IMR-90 (cell line): ENCODE measurements around the gene SCN8A. TPM values are rescaled to one million over a fixed set of nuclear protein-coding genes. Genes with fewer than 3 reads are reported as not detected.

Source experiments
- ATAC-seq: fragments of 200-7000 bp; cut with Tn5 transposase; 2 replicates; pipeline ENCODE4 v1.9.1; 2020; ENCODE audit warnings: low read depth, mild to moderate bottlenecking, moderate library complexity
- BruUV-seq: library from RNA; stranded (reverse); fragments of 400-500 nt; replicated peaks from 2 replicates; lab custom pipeline; 2021; lab: Mats Ljungman, UMichigan
- CTCF ChIA-PET: fragments of 300-600 bp; formaldehyde crosslinking; extraction: SDS; loops from one replicate; lab custom pipeline; 2021; ENCODE audit warnings: antibody characterized with exemption; lab: Yijun Ruan, JAX
- POLR2A ChIA-PET: fragments of 300-600 bp; sonication (Branson Sonifier 250); formaldehyde crosslinking; loops from one replicate; lab custom pipeline; 2022; ENCODE audit warnings: antibody characterized with exemption; ENCODE audit not compliant: unreplicated experiment; lab: Charles Lee
- DNase-seq: peaks from one replicate; pipeline ENCODE4 v3.0.0; 2013
- H2AFZ ChIP-seq: replicated peaks from 2 replicates; pipeline ENCODE3; 2013; ENCODE audit warnings: low read length, mild to moderate bottlenecking; ENCODE audit not compliant: poor library complexity
- H2AK5ac ChIP-seq: 2 replicates; pipeline ENCODE4 v1.6.1; 2013; ENCODE audit warnings: low read depth, low read length, inconsistent platforms
- H2AK9ac ChIP-seq: replicated peaks from 2 replicates; pipeline ENCODE3; 2013; ENCODE audit warnings: mild to moderate bottlenecking, low read depth, low read length, moderate library complexity; ENCODE audit not compliant: poor library complexity
- H2BK120ac ChIP-seq: 2 replicates; pipeline ENCODE4 v1.6.1; 2013; ENCODE audit warnings: low read depth, low read length, inconsistent platforms
- H2BK15ac ChIP-seq: 3 replicates; pipeline ENCODE4 v1.6.1; 2013; ENCODE audit warnings: low read depth, low read length, inconsistent platforms
- H2BK20ac ChIP-seq: 2 replicates; pipeline ENCODE4 v1.6.1; 2013; ENCODE audit warnings: low read depth, mild to moderate bottlenecking, inconsistent platforms, low read length, moderate library complexity
- H2BK5ac ChIP-seq: 2 replicates; pipeline ENCODE4 v1.6.1; 2013; ENCODE audit warnings: mild to moderate bottlenecking, low read depth, low read length, inconsistent platforms; ENCODE audit not compliant: poor library complexity, severe bottlenecking
- H3K14ac ChIP-seq: replicated peaks from 2 replicates; pipeline ENCODE4 v1.6.1; 2013; ENCODE audit warnings: low read depth, low read length, inconsistent platforms
- H3K18ac ChIP-seq: 2 replicates; pipeline ENCODE4 v1.6.1; 2013; ENCODE audit warnings: low read depth, low read length, control low read depth
- H3K23ac ChIP-seq: 2 replicates; pipeline ENCODE4 v1.6.1; 2013; ENCODE audit warnings: low read depth, low read length, inconsistent platforms
- H3K27ac ChIP-seq: 2 replicates; pipeline ENCODE4 v1.5.1; 2013; ENCODE audit warnings: mild to moderate bottlenecking, control low read depth, low read length; ENCODE audit not compliant: insufficient read depth
- H3K27me3 ChIP-seq: 2 replicates; pipeline ENCODE4 v1.6.1; 2013; ENCODE audit warnings: low read length; ENCODE audit not compliant: control insufficient read depth, insufficient read depth
- H3K36me3 ChIP-seq: 2 replicates; pipeline ENCODE4 v1.6.1; 2013; ENCODE audit warnings: low read length, mixed read lengths; ENCODE audit not compliant: control insufficient read depth, insufficient read depth
- H3K4ac ChIP-seq: 2 replicates; pipeline ENCODE4 v1.6.1; 2013; ENCODE audit warnings: low read depth, low read length, inconsistent platforms
- H3K4me1 ChIP-seq: 2 replicates; pipeline ENCODE4 v1.6.1; 2013; ENCODE audit warnings: low read length, mixed read lengths; ENCODE audit not compliant: control insufficient read depth, insufficient read depth
- H3K4me2 ChIP-seq: 2 replicates; pipeline ENCODE4 v1.6.1; 2013; ENCODE audit warnings: low read depth, mild to moderate bottlenecking, control low read depth, low read length, moderate library complexity
- H3K4me3 ChIP-seq: 2 replicates; pipeline ENCODE4 v1.5.1; 2013; ENCODE audit warnings: low read depth, mild to moderate bottlenecking, control low read depth, low read length, moderate library complexity; ENCODE audit not compliant: insufficient read depth
- H3K56ac ChIP-seq: 2 replicates; pipeline ENCODE4 v1.6.1; 2013; ENCODE audit warnings: low read length, inconsistent platforms; ENCODE audit not compliant: insufficient read depth; ENCODE audit errors: extremely low read depth
- H3K79me1 ChIP-seq, 2 experiments: 2 replicates each; pipeline ENCODE4 v1.6.1; 2013; ENCODE audit warnings: low read length in 2 of 2, inconsistent platforms in 1 of 2, low read depth in 1 of 2
- H3K9ac ChIP-seq: 2 replicates; pipeline ENCODE4 v1.6.1; 2013; ENCODE audit warnings: low read depth, low read length, control low read depth
- H3K9me1 ChIP-seq: 2 replicates; pipeline ENCODE4 v1.6.1; 2013; ENCODE audit warnings: low read length, inconsistent platforms; ENCODE audit not compliant: insufficient read depth
- H3K9me3 ChIP-seq: 2 replicates; pipeline ENCODE4 v1.6.1; 2013; ENCODE audit warnings: low read length; ENCODE audit not compliant: control insufficient read depth, insufficient read depth
- H4K20me1 ChIP-seq: 2 replicates; pipeline ENCODE4 v1.6.1; 2013; ENCODE audit warnings: low read length, inconsistent platforms; ENCODE audit not compliant: insufficient read depth
- H4K5ac ChIP-seq: 2 replicates; pipeline ENCODE4 v1.6.1; 2013; ENCODE audit warnings: mild to moderate bottlenecking, low read depth, low read length, control low read depth
- H4K8ac ChIP-seq, 2 experiments: 2 replicates each; pipeline ENCODE4 v1.6.1; 2013; ENCODE audit warnings: low read depth in 2 of 2, low read length in 2 of 2, control low read depth in 1 of 2, inconsistent platforms in 1 of 2
- H4K91ac ChIP-seq: 2 replicates; pipeline ENCODE4 v1.6.1; 2013; ENCODE audit warnings: low read depth, low read length, inconsistent platforms; ENCODE audit not compliant: insufficient read depth
- BHLHE40 ChIP-seq: fragments of 150-350 bp; IDR thresholded peaks from 2 replicates; pipeline ENCODE4 v1.6.1; 2016; ENCODE audit warnings: mild to moderate bottlenecking, low read depth, low read length
- MAFK ChIP-seq: IDR thresholded peaks from 2 replicates; pipeline ENCODE4 v1.6.1; 2012; ENCODE audit warnings: low read depth, low read length, improper control_type of control experiment
- MXI1 ChIP-seq: IDR thresholded peaks from 2 replicates; pipeline ENCODE4 v1.6.1; 2012; ENCODE audit warnings: low read depth, mild to moderate bottlenecking, low read length, moderate library complexity, borderline replicate concordance
- NFE2L2 ChIP-seq: fragments of 150-350 bp; IDR thresholded peaks from 2 replicates; pipeline ENCODE4 v1.6.1; 2016; ENCODE audit warnings: low read depth, mild to moderate bottlenecking, low read length
- POLR2A ChIP-seq: IDR thresholded peaks from 2 replicates; pipeline ENCODE4 v1.6.1; 2012; ENCODE audit warnings: mild to moderate bottlenecking, low read depth, low read length
- RAD21 ChIP-seq: IDR thresholded peaks from 2 replicates; pipeline ENCODE4 v1.6.1; 2012; ENCODE audit warnings: low read length, improper control_type of control experiment
- RCOR1 ChIP-seq: IDR thresholded peaks from 2 replicates; pipeline ENCODE4 v1.6.1; 2012; ENCODE audit warnings: mild to moderate bottlenecking, low read length, improper control_type of control experiment; ENCODE audit not compliant: insufficient replicate concordance
- WGBS, 2 experiments: methylation state at CpG; one replicate each; pipeline versions ENCODE4 v1.1.5 to v1.1.7; 2013; ENCODE audit warnings: missing lambda C conversion rate in 2 of 2; ENCODE audit not compliant: insufficient read length in 1 of 2; ENCODE audit errors: extremely low coverage in 2 of 2; 5-methylcytosine and 5-hydroxymethylcytosine counted together
- dilution Hi-C: fragments of 300-500 bp; cut with HindIII; formaldehyde crosslinking; loops from one replicate; pipeline ENCODE4 v1.14.3; 2018; ENCODE audit warnings: low sequenced_read_pairs; ENCODE audit not compliant: unreplicated experiment
- in situ Hi-C: fragments of 300-500 bp; cut with MboI; formaldehyde crosslinking; loops from 3 replicates; pipeline ENCODE4 v1.14.3; 2019; ENCODE audit warnings: low sequenced_read_pairs, inconsistent platforms, mixed read lengths
- intact Hi-C: fragments of 100-400 bp; cut with micrococcal nuclease; formaldehyde crosslinking; loops from 2 replicates; pipeline ENCODE4 v1.10.0; 2022
- polyA plus RNA-seq, 3 experiments: library from polyadenylated mRNA; depleted of rRNA; stranded (reverse); fragments of >200 nt; gene quantifications; 2 replicates each; pipeline ENCODE4 v1.2.3, GENCODE V29; 2012; ENCODE audit warnings: low replicate concordance in 1 of 3
- total RNA-seq: library from RNA; depleted of rRNA; stranded (reverse); fragments of >200 nt; gene quantifications from 2 replicates; pipeline ENCODE4 v1.2.3, GENCODE V29; 2012

The SCN8A gene
- total and polyA plus RNA-seq, 2 of the 4 experiments (the other 2 are of a cell fraction): 6.9 to 19.7 TPM

- POLR2A ChIA-PET: no interaction called here
- no peak overlapping the region for H4K5ac ChIP-seq
- CTCF ChIA-PET: no interaction called here
These were observed 221.8 kb downstream of the SCN8A start for GRCh38 chr12:51812871-51813270.

More at GRCh38 chr12:51812871-51813270, 221.8 kb downstream of the SCN8A start:
- no peak overlapping the region for H3K4me3 ChIP-seq
- no peak overlapping the region for H3K18ac ChIP-seq
- H2AK9ac ChIP-seq: peak overlapping the region; percentile 14
- no peak overlapping the region for H3K56ac ChIP-seq
- H2BK120ac ChIP-seq: no peak overlapping the region
- H2AK5ac ChIP-seq: no peak overlapping the region
- H3K27ac ChIP-seq: no peak overlapping the region
- H3K14ac ChIP-seq: no peak overlapping the region
- H2BK20ac ChIP-seq: no peak overlapping the region
- no peaks in the 10 kb centered on the region; the same call in 1 of the 2 replicates for H4K20me1 ChIP-seq
- DNase-seq (no peak), ATAC-seq (no peak)
- intact Hi-C loops (loop anchor here (5.0 kb wide), 1 partner anchor 221 kb away; the partner anchor contains the start of gene SCN8A), in situ Hi-C loops (no loop called here), dilution Hi-C loops (no loop called here)
- no peaks in the 10 kb centered on the region; the same call in 1 of the 2 replicates for H3K9me1 ChIP-seq
- H3K23ac ChIP-seq: no peak overlapping the region
- H3K4ac ChIP-seq: no peak overlapping the region
- H3K4me1 ChIP-seq: 0 out of 2 replicates have a peak, but pooled peaks cover 1% of the 10 kb centered on the region
- H2BK5ac ChIP-seq: no peak overlapping the region
- no peak overlapping the region for H4K91ac ChIP-seq
- no peaks in the 10 kb centered on the region for H3K9me3 ChIP-seq
- no TSS peak for BruUV-seq
- 63% methylated on average over 7 of the region's 13 CpGs; no CpG with 5 or more reads in 1 of the 2 experiments for WGBS, 2 experiments
- H3K9ac ChIP-seq: no peak overlapping the region
- H3K27me3 ChIP-seq: no peaks in the 10 kb centered on the region; the same call in 1 of the 2 replicates
- no peak overlapping the region for H3K4me2 ChIP-seq
- no peaks in the 10 kb centered on the region for H3K79me1 ChIP-seq
- no peak for TF ChIP-seq RCOR1
- TF ChIP-seq BHLHE40: no peak
- no peak for TF ChIP-seq MAFK
- TF ChIP-seq NFE2L2: no peak
- no peak for TF ChIP-seq MXI1
- no peak for TF ChIP-seq POLR2A
- no peak for TF ChIP-seq RAD21
- no peak overlapping the region for H2BK15ac ChIP-seq
- H2AFZ ChIP-seq: no peak overlapping the region
- H3K36me3 ChIP-seq: peaks cover 1% of the 10 kb centered on the region; the same call in 1 of the 2 replicates
- H4K8ac ChIP-seq: no peak overlapping the region
